Hypothalamus (tissue), 51 donors: ENCODE results near the gene RRAGB.
"Not testable (repeated sequence)": the region's sequence is repeated elsewhere in the genome, so short reads cannot be mapped to it uniquely, and the experiment has no call there.

Experiments
- DNase-seq, 51 donors: peaks; one replicate each; lab custom pipeline; 2025; lab: John Stamatoyannopoulos, UW

RRAGB gene

GRCh38 chrX:55717521-55718497, at the start of gene RRAGB:
Gene RRAGB, plus strand, starts transcription at chrX:55717749. Its CDS starts 579 bp downstream, at chrX:55718328.
- peak; percentile 19 to 96 (median 85) for DNase-seq

- no peak for DNase-seq
Measured at GRCh38 chrX:55668084-55668483, 49.5 kb upstream of the RRAGB start.

- DNase-seq: not testable (repeated sequence)
Measured at GRCh38 chrX:55688579-55688978, 29.0 kb upstream of the RRAGB start.

- DNase-seq: no peak
Measured at GRCh38 chrX:55695227-55696018, 22.1 kb upstream of the RRAGB start.

- DNase-seq: no peak
Measured at GRCh38 chrX:55697381-55697780, 20.2 kb upstream of the RRAGB start.

- DNase-seq: no peak
Measured at GRCh38 chrX:55702671-55703070, 14.9 kb upstream of the RRAGB start.

- not testable (repeated sequence) for DNase-seq
Measured at GRCh38 chrX:55703436-55703835, 14.1 kb upstream of the RRAGB start.

GRCh38 chrX:55705066-55705465, 12.5 kb upstream of the RRAGB start:
- not testable (repeated sequence) for DNase-seq

- DNase-seq: no peak
Measured at GRCh38 chrX:55709735-55710134, 7.8 kb upstream of the RRAGB start.

GRCh38 chrX:55710701-55711100, 6.8 kb upstream of the RRAGB start:
- DNase-seq: no peak

- no peak for DNase-seq
Measured at GRCh38 chrX:55713631-55714030, 3.9 kb upstream of the RRAGB start.

- no peak for DNase-seq
Measured at GRCh38 chrX:55714161-55714560, 3.4 kb upstream of the RRAGB start.

- DNase-seq: no peak
Measured at GRCh38 chrX:55715847-55716246, 1.7 kb upstream of the RRAGB start.

GRCh38 chrX:55716937-55717336, 612 bp upstream of the RRAGB start:
- no peak for DNase-seq

- no peak for DNase-seq
Measured at GRCh38 chrX:55731826-55732225, 14.3 kb downstream of the RRAGB start.

- DNase-seq: no peak
Measured at GRCh38 chrX:55738969-55739368, 21.4 kb downstream of the RRAGB start.

GRCh38 chrX:55742649-55743048, 25.1 kb downstream of the RRAGB start:
- no peak for DNase-seq

- DNase-seq: not testable (repeated sequence)
Measured at GRCh38 chrX:55748463-55748862, 30.9 kb downstream of the RRAGB start.

- no peak for DNase-seq
Measured at GRCh38 chrX:55750256-55750655, 32.7 kb downstream of the RRAGB start.

GRCh38 chrX:55754861-55755294, 37.3 kb downstream of the RRAGB start:
- DNase-seq: no peak

- DNase-seq: no peak
Measured at GRCh38 chrX:55758033-55758432, 40.5 kb downstream of the RRAGB start.
